Nephron progenitor cell (in vitro differentiated cells): ENCODE results near the gene SDK1.

Experiments used
- DNase-seq: peaks from one replicate; pipeline ENCODE4 v3.0.0; 2021
- H3K27ac Mint-ChIP-seq: 2 replicates; pipeline ENCODE4 v1.8.0; 2021; ENCODE audit warnings: mild to moderate bottlenecking, moderate library complexity, mixed read lengths
- H3K27me3 Mint-ChIP-seq: 2 replicates; pipeline ENCODE4 v1.8.0; 2021; ENCODE audit warnings: mild to moderate bottlenecking, low read depth, mixed read lengths; ENCODE audit not compliant: poor library complexity
- H3K36me3 Mint-ChIP-seq: 2 replicates; pipeline ENCODE4 v1.8.0; 2021; ENCODE audit warnings: low read depth, mixed read lengths
- H3K4me1 Mint-ChIP-seq: 2 replicates; pipeline ENCODE4 v1.8.0; 2021; ENCODE audit warnings: mixed read lengths
- H3K4me3 Mint-ChIP-seq: 2 replicates; pipeline ENCODE4 v1.8.0; 2021; ENCODE audit warnings: mild to moderate bottlenecking, moderate library complexity, mixed read lengths
- H3K9me3 Mint-ChIP-seq: 2 replicates; pipeline ENCODE4 v1.8.0; 2021; ENCODE audit warnings: mild to moderate bottlenecking, moderate library complexity, mixed read lengths
- CTCF ChIP-seq: fragments of 200-600 bp; sonication (generic); IDR thresholded peaks from 2 replicates; pipeline ENCODE4 v1.5.0; 2021; ENCODE audit warnings: antibody characterized with exemption

Gene SDK1

GRCh38 chr7:4173615-4174014 is 872.6 kb downstream of the SDK1 start:
- TF ChIP-seq CTCF, result no peak
- Mint-ChIP-seq H3K4me1 (peaks cover 14% of the 10 kb centered on the region), H3K36me3 (peaks cover 8% of the 10 kb centered on the region), H3K27ac (no peak overlapping the region), H3K27me3 (peaks cover 20% of the 10 kb centered on the region), H3K4me3 (no peak overlapping the region), H3K9me3 (peaks cover 16% of the 10 kb centered on the region)
- no peak for DNase-seq

- no peak for DNase-seq
- Mint-ChIP-seq H3K4me1 (peaks cover 11% of the 10 kb centered on the region), H3K36me3 (peaks cover 8% of the 10 kb centered on the region), H3K27ac (no peak overlapping the region), H3K4me3 (no peak overlapping the region), H3K27me3 (peaks cover 20% of the 10 kb centered on the region), H3K9me3 (peaks cover 16% of the 10 kb centered on the region)
- no peak for TF ChIP-seq CTCF
Measured at GRCh38 chr7:4174016-4174415, 873.0 kb downstream of the SDK1 start.

DNA sequence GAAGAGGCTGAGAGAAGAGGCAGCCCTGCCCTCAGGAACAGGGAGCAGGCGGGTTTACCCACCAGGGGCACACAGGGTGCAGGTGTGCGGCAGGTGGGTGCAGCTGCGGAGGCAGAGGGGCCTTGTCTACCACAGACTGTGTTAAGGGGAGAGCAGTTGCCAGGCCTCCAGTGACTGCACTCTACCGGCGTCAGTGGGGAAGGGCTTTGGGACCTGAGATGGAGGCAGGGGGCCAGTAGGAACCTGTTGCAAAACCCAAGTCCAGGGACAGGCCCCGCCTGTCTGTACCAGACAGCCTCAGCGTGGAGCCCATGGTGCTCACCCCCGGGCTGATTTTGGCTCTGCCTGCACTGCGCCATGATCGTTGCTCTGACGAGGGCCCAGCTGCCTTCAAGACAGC is 873.4 kb downstream of the SDK1 start:
- no peak for TF ChIP-seq CTCF

DNA sequence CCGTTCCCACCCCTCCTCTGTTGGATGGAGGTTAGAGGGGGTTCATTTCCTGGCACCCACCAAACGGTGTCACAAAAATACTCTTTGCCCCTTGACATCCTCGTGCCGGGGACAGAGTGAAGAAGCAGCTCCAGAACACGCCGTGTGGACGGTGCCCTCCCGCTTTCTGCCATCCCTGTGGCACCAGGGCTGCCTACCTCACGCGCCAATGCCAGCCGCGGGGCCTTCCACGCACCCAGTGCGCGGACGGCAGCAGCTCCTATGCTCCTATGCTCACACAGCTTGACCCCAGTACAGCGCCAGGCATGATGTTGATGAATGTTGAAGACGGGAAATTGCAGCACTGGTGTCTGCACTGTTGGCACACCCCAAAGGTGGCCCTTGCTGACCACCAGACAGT is 873.8 kb downstream of the SDK1 start:
- peaks cover 7% of the 10 kb centered on the region for H3K4me1 Mint-ChIP-seq
- DNase-seq, result no peak
- peaks cover 16% of the 10 kb centered on the region for H3K9me3 Mint-ChIP-seq
- peaks cover 20% of the 10 kb centered on the region for H3K27me3 Mint-ChIP-seq
- no peak for TF ChIP-seq CTCF
- H3K27ac Mint-ChIP-seq, result no peak overlapping the region
- H3K36me3 Mint-ChIP-seq, result peaks cover 8% of the 10 kb centered on the region
- no peak overlapping the region for H3K4me3 Mint-ChIP-seq

More for the DNA sequence above, 873.4 kb downstream of the SDK1 start:
- H3K4me3 Mint-ChIP-seq, result no peak overlapping the region
- H3K4me1 Mint-ChIP-seq, result peaks cover 8% of the 10 kb centered on the region
- DNase-seq, result no peak
- H3K27ac Mint-ChIP-seq, result no peak overlapping the region
- H3K36me3 Mint-ChIP-seq, result peaks cover 8% of the 10 kb centered on the region
- H3K9me3 Mint-ChIP-seq, result peaks cover 16% of the 10 kb centered on the region
- H3K27me3 Mint-ChIP-seq, result peaks cover 20% of the 10 kb centered on the region

DNA sequence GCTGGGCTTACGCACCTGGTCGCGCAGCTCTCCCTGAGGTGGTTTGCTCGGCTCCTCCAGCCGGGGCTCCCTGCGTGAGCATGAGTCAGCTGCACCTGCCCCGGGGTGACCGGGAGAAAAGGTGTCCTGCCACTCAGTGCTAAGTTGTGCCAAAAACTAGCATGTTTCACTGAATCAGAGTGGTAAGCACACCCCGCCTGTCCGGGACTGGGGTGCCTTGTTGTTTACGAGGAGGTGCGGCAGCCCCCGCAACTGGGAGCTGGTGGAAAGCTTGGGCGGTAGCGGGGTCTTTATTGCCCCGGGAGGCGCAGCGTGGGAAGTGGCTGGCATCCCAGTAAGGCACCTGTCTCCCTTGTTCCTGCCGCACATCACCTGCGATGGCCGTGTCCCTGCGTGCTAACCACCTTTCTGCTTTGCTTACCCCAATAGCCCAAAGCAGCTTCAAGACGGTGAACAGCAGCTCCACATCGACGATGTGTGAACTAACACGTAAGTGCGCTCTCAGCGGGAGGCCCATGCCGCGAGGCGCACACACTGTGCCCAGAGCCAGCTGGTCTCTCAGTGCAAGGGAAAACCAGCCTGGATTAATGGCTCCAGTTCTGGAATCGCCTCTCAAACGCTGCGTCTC is 874.4 kb downstream of the SDK1 start:
- no peak for TF ChIP-seq CTCF
- H3K27me3 Mint-ChIP-seq, result peaks cover 16% of the 10 kb centered on the region
- H3K27ac Mint-ChIP-seq, result no peak overlapping the region
- H3K4me1 Mint-ChIP-seq, result peaks cover 6% of the 10 kb centered on the region
- peaks cover 16% of the 10 kb centered on the region for H3K9me3 Mint-ChIP-seq
- peaks cover 8% of the 10 kb centered on the region for H3K36me3 Mint-ChIP-seq
- H3K4me3 Mint-ChIP-seq, result no peak overlapping the region
- no peak for DNase-seq

DNA sequence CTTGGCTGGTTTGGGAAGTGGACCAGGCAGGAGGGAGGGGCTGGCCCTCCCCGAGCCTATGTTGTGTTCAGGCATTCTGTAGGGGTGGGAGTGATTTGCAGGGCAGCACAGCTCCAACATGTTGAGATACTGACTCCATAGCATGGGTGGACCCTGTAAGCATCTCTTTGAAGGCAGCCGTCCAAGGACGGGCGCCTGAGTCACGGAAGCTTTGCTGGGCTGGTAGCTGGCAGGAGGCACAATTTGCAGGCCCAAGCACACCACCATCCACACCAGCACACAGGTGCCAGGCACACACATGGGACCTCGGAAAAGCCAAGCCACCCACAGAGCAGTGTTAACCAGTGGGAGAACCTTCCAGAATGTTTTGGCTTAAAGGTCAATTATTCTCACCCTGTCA is 875.9 kb downstream of the SDK1 start:
- Mint-ChIP-seq H3K27ac (no peak overlapping the region), H3K4me3 (no peak overlapping the region), H3K4me1 (no peaks in the 10 kb centered on the region), H3K9me3 (peaks cover 16% of the 10 kb centered on the region), H3K27me3 (peaks cover 22% of the 10 kb centered on the region), H3K36me3 (peaks cover 8% of the 10 kb centered on the region)
- no peak for TF ChIP-seq CTCF
- no peak for DNase-seq
